Activated CD4-positive, alpha-beta T cell treated with anti-CD3 and anti-CD28 coated beads, Interleukin-2, amount 50 U/mL, for 1 hour (primary cell): Measurements from ENCODE around the gene COL12A1.
"Not testable (repeated sequence)": the region's sequence is repeated elsewhere in the genome, so short reads cannot be mapped to it uniquely, and the experiment has no call there.

Source experiments
- DNase-seq: peaks from one replicate; pipeline ENCODE4 v3.0.0-alpha.2; 2020

The COL12A1 gene

DNA sequence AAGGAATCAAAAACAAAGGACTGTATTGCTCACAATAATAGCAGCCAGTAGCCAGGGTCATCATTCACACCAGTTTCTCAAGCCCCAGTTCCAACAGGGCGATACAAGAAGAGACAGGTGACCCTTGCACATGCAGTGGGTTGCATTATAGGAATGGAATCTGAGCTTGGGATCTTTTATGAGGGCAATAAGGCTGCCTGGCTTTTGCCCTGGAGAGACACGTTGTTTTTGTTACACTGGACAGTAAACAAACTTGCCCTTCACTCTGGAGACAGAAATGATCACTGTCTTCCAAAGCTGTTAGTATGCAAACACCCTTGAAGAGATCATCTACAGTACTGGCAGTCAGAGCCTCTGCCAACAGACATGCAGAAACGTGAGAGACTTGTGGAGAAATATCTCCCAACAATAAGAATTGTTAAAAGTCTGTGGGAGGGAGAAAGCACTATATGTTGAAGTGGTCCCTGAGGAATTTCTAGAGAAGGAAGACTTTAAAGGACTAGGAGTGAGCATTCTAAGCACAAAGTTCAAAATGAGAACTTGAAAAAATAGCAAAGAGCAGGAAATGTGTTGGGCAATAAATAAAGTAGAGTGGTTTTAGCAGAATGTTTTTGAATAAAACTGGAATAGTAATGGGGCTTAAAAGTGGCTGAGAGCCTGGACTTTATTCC is 6.2 kb upstream of the COL12A1 start:
- DNase-seq: no peak

DNA sequence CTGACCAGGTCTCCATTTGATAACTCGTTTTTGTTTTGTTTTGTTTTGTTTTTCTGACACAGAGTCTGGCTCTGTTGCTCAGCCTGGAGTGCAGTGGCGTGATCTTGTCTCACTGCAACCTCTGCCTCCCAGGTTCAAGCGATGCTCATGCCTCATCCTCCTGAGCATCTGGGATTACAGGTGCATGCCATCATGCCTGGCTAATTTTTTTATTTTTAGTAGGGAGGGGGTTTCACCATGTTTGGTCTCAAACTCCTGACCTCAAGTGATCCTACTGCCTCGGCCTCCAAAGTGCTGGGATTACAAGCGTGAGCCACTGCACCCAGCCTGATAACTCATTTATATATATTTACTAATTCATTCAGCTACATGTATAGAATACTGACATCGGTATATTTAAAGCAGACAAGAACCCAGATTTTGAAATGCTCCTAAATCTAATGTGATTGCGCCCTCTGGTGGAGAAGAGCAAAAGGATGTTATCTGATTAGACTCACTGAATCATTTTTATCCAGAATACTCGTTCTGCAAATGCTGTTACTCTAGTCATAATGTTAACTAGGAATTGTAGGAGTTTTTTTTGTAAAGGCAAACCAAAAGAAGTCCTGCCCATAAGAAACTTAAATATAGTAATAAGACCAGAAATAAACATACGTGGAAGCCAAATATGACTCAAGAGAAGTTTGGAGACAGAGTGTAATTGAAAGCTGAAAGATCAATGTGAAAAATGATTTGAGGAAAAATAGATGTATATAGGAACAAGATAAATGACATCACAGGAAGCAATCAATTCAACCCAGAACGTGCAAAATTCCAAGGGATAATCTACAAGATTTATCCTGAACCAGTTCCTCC is 5.3 kb upstream of the COL12A1 start:
- DNase-seq: peak; percentile 35

DNA sequence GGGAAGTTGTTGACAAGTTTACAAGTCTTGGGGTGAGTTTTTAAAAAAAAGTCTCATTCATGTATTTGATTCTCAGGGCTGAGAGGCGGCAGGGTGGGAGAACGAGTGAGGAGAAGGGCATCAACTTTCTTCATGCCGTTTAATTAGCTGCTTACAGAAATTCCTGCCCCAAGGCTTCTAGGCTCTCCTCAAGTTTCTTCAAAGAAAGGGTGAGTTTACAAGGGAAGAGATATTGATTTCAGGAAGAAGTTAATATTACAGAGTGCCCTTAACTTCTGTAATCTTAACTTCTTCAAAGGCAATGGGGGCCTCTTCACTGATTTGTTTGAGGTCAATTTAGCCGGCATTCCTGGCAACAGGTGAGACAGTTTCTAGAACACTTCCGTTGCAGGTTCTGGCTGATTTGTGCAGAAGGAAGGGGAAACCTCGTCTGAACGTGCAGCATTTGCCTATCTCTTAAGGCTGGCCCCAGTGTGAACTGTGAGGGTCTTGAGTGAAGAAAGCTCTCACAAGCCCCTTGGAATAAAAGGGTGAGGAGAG is 3.4 kb upstream of the COL12A1 start:
- no peak for DNase-seq

DNA sequence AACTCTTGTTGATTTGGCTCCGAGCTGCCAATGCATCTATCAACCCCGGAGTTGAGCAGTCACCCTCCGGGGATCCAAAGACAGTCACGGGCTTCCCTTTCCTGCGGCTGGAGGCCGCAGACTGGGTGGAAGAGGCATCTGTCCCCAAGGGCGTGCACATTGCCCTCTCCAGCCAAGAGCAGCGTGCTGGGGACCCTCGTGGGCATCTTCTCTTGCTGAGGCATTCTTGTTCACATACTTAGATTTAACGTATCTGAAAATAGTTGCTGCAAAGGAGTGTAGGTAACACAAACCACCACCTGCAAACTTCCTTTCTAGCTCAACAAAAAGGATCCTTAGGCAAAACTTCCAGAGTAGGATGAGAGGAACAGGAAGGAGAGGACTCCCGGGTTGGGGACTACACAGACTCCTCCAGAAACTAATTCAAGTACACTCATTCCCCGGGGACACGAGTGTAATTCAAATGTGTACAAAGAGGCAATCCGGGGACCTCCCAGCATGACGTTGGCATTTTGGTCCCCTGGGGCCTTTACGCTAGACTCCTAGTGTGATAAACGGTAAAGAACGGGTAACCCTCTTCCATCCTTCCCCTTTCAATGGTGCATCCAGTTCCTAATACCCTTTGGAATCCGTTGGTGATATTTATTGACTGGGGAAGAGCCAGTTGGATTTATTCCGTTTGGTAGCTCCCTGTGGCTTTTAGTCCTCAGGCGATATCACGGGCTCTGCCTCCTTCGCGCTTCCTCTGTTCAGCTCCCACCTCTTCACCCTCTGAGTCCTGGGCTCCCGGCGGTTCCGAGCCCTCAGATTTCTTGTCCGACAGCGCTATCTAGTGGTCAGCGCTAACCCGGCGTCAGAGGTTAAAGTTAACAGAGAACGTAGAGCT is 2.7 kb upstream of the COL12A1 start:
- DNase-seq: peak; percentile 77

DNA sequence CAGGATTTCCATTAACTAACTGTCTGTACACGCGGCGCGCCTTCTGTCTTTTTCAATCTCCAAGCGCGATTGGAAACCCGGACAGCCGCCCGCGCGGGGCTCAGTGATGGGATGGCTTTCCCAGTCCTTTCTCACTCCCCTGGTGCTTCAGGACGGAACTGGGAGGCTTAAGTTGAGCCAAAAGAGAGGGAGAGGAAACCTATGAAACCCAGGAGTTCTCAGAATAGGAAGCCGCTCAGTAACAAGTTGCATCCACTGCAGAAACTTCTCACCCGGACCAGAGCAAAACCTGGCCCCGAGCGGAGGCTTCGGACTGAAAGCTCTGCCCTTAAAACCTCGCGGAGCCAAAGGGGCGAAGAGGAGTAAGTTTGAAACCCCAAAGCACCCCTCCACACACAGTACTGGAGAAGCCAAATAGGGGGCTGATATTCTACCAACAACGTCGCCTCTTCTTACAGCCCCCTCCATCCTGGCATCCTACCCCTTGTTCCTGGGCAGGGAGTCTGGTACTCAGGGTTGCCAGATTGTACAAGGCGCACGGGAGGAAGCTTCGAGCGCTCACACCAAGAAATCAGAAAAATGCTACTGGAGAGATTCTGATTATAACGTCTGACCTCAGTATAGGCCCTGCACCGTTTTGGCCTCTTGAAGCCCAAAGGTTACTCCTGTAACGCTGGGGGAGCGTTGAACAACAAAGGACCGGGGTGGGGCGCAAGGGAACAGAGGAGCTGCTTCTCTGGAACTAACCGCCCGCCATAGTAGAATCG is 906 bp upstream of the COL12A1 start:
- no peak for DNase-seq

DNA sequence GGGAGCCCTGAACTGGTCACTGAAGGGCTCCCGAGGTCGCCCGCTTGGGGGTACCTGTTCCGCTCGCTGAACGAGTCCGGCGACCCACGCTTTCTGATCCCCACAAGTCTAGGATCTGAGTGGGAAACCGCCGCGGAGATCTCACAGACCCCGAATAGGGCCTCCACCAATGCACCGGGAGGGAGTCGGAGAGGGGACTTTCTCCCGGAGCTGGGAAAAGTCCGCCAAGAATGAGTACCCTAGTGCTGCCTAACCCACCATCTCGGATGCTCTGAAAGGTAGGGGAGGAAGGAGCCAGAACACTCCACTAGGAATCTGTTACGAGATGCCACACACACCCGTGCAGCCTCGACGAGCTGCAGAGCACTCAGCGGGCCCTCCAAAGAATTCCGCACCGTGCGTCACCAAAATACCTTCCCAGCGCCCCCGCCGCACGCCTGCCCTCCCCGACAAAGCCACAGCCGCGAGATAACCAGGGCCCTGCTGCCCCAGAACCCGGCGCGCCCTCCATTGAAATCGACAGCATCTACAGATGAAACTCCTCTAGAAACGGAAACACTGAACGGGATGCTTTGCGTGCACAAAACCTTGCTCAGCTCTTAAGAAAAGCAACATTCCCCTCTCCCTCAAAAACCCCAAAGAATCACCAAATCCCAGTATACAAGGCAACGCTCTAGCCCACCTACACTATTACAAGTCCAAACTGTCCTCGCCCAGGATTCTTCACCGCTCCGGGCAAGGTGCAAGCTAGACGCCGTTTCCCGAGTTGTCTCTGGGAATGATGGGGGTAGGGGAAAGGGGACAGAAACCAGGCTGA is 686 bp downstream of the COL12A1 start:
- DNase-seq: no peak

DNA sequence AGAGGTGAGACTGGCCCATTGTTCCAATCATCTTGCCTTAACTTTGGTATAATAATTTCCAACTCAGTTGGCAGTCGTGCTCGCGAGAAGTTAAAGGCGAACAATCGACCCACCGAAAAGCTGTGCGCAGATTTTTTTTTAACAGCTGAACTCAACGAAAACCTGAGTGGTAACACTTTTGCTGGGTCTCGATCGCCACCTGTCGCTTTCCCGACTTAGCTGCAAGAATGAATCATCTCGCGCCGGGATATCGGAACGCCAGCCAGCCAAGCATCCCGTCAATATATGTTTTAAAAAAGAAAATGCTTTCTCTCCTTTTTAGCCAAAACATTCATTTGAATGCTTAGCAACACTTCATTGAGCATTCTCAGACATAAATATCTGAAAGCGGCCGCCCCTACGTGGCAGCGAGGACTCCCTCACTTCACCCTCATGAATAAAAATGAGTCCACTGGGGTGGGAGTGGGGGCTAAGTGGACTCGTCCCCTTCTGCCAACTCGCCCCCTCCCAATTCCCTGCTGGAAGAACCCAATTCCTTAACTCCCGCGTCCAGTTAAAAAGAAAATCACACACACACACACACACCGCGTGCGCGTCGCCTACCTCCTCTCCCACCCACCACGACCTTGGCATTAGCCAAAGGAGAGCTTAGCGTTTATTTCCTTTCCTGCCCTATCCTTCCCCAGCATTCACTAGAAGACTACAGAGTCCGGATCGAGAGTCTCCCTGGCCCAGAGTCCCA is 1.5 kb downstream of the COL12A1 start:
- DNase-seq: no peak

DNA sequence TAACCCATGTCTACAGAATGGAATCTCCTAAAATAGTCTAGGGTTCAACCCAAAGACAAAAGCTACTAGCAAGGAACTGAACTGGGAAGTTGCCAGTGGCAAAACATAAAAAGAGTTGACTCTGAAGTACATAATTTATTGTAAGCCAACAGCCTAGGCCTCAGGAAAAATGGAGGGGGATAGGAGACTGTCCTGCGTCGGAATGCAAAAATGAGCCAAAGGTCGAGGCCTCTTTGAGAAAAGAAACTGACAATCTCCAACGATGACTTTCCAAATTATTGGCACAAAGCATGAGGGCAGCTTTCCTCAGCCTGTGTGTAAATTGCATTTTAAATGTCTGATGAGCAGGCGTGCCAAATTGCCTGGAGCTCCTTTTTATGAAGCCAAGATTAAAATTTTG is 2.1 kb downstream of the COL12A1 start:
- no peak for DNase-seq

DNA sequence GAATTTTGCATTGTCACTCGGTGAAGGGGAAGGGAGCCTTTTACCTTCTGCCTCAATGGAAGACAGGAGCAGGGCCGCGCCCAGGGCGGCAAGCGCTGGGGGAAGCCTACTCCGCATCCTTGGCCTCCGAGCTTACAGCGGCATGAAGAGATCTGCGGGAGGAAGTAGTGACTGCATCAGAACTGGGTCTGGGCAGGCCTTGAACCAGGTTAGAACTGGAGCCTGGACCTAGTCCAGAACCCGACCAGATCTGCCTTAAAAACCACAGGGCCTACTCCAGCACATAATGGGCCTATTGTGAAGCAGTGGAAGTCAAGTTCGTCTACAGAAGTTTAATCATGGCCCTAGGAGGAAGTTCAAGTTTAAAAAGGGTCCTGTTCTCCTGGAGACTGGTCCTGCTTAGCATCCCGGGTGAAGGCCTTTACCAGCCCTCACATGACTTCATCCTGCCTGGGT is 3.1 kb downstream of the COL12A1 start:
- DNase-seq: no peak

DNA sequence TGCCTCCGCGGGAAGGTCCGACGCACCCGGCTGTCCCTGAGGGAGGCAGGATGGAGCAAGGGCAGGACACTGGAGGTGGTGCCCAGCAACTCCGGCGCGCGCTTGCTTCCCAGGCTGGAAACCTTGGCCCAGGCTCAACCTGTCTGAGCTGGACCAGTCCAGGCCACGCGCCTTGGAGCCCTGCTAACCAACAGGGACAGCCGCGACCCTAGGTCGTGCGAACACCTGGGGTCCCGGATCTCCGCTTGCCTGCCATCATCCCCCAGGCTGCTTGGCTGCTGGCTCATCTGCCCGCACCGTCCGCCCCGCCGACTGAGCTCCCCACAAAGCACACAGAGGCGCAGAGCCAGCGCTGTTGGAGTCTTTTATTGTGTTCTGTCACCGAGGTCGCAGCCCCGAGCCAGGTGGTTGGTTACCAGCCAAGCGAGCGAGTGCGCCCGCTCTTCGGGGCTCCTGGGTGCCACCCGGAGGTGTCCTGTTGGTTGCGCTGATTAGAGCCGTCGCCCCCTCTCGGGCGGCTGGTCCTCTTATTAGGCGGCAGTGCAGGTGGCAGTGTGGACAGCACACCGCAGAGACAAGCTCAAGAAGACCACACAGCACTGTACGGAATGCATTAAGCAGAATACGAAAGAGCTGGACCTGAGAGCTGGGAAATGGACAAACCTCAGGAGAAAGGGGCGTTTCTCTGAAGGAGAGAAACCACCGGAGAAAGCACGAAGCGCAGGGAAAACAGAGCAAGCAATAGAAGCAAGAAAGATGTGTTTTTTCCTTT is 3.8 kb downstream of the COL12A1 start:
- DNase-seq: no peak

DNA sequence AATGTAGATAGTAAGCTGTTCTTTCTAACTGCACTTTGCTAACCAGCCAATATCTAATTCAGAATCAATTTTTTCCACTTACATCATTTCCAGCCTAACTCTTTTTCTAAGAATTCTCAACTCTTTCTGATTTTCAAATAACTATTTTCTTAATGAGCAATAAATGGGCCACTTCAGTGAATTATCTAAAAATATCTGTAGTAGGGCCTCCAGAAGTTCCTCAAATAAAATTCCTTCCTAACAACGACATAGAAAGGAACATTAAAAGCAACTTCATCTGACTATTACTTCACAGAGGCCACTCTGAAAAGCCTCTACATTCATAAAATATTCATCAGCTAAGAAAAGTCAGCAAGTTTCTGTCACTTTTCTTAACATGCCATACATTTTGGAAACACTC is 4.8 kb downstream of the COL12A1 start:
- no peak for DNase-seq

DNA sequence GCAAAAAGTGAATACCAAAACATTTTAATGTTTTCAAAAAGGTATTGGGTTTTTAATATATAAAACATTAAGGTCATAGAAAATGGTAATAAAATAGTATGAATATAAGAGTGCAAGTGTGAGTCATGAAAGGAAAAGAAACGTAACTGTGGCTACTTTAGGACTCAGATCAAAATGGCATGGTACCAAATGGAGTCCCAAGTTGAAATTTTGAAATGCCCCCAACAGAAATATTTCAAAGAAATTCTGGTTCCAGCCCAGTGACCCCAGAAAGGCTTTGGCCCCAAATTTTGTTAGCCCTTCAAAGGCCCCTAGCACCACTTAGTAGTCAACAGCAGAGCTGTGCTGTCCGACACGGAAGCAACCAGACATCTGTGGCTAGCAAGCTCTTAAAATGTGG is 6.0 kb downstream of the COL12A1 start:
- DNase-seq: no peak

DNA sequence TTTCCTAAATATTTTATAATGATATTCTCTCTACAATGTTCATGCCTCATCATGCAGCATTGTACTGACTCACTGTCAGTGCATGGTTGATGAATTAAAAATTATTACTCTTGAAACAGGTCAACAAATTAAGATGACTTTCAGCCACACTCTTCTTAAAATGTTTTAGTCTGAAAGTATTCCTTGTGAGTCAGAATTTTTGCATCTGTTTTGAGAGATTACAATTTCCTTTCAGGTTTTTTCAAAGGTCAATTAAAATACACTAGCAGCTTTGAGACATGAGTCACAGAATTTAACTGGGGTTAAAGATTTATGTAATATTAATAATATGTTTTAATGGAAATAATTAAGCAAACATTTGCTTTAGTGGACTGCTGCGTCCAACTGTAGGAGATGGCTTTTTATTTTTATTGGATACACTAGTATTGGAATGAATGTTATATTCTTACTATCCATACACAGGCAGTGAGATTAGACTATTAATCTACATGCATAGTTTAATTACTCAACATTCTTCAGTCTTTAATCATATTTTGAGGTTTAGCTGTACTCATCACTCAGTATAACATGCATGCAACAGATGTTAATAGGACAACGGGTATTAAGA is 9.7 kb downstream of the COL12A1 start:
- DNase-seq: no peak

DNA sequence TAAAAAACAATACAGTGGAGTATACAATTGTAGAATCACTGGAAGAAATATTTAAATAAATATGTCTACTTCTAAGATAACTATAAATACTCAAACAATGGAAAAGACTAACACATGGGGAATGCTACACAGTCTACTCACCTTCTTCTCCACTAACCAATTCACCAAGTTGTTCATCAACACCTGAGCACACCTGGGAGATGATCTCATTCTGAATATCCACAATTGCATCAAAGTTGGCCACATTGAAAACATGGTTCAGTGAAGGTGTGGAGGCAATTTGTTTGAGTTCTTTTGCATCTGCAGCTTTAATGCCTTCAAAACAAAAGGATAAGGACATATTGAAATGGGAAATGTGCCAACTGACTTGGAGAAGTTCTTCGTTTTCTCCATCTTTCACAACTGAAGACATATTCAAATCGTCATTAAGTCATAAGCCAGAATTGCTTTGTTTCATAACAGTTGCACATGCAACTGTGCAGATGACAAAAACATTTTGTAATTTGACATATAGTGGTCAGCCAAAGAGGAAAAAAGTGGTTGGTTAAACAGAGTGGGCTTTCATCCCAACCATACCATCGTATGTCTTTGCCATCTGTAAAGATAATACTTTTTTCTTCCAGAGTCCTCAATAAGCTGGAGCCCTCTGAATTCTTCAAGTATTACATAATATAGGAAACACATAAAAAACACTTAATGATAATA is 17.5 kb downstream of the COL12A1 start:
- DNase-seq: no peak

DNA sequence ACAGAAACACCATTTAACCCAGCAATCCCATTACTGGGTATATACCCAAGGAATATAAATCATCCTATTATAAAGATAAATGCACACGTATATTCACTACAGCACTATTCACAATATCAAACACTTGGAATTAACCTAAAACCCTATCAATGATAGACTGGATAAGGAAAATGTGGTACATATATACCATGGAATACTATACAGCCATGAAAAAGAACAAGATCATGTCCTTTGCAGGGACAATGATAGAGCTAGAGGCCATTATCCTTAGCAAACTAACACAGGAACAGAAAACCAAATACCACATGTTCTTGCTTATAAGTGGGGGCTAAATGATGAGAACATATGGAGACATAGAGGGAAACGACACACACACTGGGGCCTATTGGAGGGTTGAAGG is 19.3 kb downstream of the COL12A1 start:
- not testable (repeated sequence) for DNase-seq

DNA sequence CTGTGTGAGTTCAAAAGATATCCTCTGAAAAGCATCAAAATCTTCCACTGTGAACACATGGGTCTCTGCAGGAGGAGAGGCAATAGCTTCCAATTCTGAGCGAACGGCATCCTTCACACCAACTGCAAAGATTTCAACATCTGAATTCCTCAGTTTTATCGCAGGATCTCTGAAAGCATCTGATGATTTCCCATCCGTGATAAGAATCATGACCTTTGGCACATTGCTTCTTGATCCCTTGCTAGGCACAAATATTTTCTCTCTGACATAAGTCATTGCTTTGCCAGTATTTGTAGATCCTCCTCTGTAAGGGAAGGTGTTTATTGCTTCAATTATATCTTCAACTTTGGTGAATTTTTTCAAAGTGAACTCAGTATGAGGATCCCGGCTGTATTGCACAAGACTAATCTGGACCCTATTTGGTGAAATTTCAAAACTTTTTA is 22.7 kb downstream of the COL12A1 start:
- DNase-seq: no peak

DNA sequence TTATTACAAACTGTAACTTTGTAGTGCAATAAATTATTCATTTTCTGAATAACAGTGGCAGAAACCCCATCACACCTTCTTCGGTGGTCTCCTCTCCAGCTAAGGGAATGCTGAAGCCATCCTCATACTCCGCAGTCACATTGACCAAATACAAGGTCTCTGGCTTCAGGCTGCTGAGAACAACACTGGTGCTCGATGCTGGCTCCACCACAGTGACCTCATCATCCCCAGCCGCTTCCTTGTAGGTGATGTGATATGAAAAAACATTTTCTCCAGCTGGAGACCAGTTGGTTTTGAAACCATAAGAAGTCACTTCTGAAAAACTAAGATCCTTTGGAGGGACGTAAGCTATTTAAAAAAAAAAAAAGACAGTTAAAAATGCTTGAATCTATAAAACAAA is 25.0 kb downstream of the COL12A1 start:
- DNase-seq: no peak

DNA sequence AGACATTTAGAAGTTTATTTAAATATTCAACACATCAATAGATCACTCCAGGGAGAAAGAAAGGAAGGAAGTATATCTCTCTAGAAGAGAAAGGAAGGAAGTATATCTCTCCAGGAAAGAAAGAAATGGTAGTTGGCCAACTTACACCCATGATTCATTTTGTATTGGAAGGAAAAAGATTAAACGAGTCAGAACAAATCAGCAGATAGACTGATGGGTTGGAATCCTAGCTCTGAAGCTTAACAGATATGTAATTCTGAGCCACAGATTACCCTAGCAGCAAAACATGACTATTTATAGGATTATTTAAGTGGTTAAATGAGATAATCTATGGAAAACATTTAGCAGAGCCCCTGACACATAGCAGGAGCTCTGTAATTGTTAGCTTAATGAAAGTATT is 27.1 kb downstream of the COL12A1 start:
- DNase-seq: no peak
